Gastrocnemius medialis (tissue), 4 donors: ENCODE measurements around the gene TIMP4.

Experiments
- POLR2A ChIP-seq, 2 donors: fragments of 450-650 bp; IDR thresholded peaks; one replicate each; pipeline ENCODE4 v1.6.1; 2017; ENCODE audit warnings: antibody characterized with exemption in 2 of 2, mild to moderate bottlenecking in 2 of 2, moderate library complexity in 2 of 2
- TF ChIP-seq, protein P1 (sequence below), 5 experiments: fragments of 450-650 bp in 3 of 5; fragments of 200-600 bp in 2 of 5; sonication (generic) in 2 of 5; IDR thresholded peaks in 4 of 5; conservative IDR thresholded peaks in 1 of 5; 1 replicate in 4 of 5; 2 replicates in 1 of 5; pipeline ENCODE4 v1.5.1; 2016 to 2019; ENCODE audit warnings: antibody characterized with exemption in 5 of 5, mild to moderate bottlenecking in 3 of 5, moderate library complexity in 3 of 5

GRCh38 chr3:12121466-12121865 lies 37.2 kb downstream of the TIMP4 start:
- no peak for TF ChIP-seq POLR2A (IDR thresholded peaks at IDR 0.05)
- TF ChIP-seq, protein P1, sequence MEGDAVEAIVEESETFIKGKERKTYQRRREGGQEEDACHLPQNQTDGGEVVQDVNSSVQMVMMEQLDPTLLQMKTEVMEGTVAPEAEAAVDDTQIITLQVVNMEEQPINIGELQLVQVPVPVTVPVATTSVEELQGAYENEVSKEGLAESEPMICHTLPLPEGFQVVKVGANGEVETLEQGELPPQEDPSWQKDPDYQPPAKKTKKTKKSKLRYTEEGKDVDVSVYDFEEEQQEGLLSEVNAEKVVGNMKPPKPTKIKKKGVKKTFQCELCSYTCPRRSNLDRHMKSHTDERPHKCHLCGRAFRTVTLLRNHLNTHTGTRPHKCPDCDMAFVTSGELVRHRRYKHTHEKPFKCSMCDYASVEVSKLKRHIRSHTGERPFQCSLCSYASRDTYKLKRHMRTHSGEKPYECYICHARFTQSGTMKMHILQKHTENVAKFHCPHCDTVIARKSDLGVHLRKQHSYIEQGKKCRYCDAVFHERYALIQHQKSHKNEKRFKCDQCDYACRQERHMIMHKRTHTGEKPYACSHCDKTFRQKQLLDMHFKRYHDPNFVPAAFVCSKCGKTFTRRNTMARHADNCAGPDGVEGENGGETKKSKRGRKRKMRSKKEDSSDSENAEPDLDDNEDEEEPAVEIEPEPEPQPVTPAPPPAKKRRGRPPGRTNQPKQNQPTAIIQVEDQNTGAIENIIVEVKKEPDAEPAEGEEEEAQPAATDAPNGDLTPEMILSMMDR (IDR thresholded peaks at IDR 0.05 in 4 of 5, conservative IDR thresholded peaks at IDR 0.05 in 1 of 5) = no peak
